Activated CD8-positive, alpha-beta memory T cell treated with anti-CD3 and anti-CD28 coated beads for 4 hours (primary cell): ENCODE results near the gene GALM.
"Not testable (repeated sequence)": the region's sequence is repeated elsewhere in the genome, so short reads cannot be mapped to it uniquely, and the experiment has no call there.

Experiments used
- DNase-seq, 2 donors: peaks; one replicate each; pipeline ENCODE4 v3.0.0-alpha.2; 2020; ENCODE audit warnings: low read depth in 2 of 2

GALM gene

GRCh38 chr2:38680868-38681267, 15.0 kb downstream of the GALM start:
- DNase-seq, result not testable (repeated sequence)

- DNase-seq, result no peak
Measured at GRCh38 chr2:38682008-38682575, 16.2 kb downstream of the GALM start.

- not testable (repeated sequence) for DNase-seq
Measured at GRCh38 chr2:38682620-38683019, 16.7 kb downstream of the GALM start.

- no peak for DNase-seq
Measured at GRCh38 chr2:38683766-38684165, 17.9 kb downstream of the GALM start.

- DNase-seq, result no peak
Measured at GRCh38 chr2:38685116-38685735, 19.3 kb downstream of the GALM start.

- DNase-seq, result no peak
Measured at GRCh38 chr2:38690499-38691420, 24.8 kb downstream of the GALM start.

- no peak for DNase-seq
Measured at GRCh38 chr2:38691994-38692393, 26.1 kb downstream of the GALM start.

GRCh38 chr2:38692636-38693318, 26.9 kb downstream of the GALM start:
- no peak for DNase-seq

GRCh38 chr2:38697116-38697840, 31.4 kb downstream of the GALM start:
- DNase-seq, result no peak

- no peak for DNase-seq
Measured at GRCh38 chr2:38698467-38699003, 32.6 kb downstream of the GALM start.

- DNase-seq, result no peak
Measured at GRCh38 chr2:38700113-38700785, 34.3 kb downstream of the GALM start.

GRCh38 chr2:38700881-38701458, 35.1 kb downstream of the GALM start:
- no peak for DNase-seq

GRCh38 chr2:38701542-38701941, 35.6 kb downstream of the GALM start:
- no peak for DNase-seq

GRCh38 chr2:38702413-38702812, 36.5 kb downstream of the GALM start:
- DNase-seq, result no peak

- not testable (repeated sequence) for DNase-seq
Measured at GRCh38 chr2:38703336-38703735, 37.4 kb downstream of the GALM start.

- no peak for DNase-seq
Measured at GRCh38 chr2:38704664-38705063, 38.8 kb downstream of the GALM start.

- no peak for DNase-seq
Measured at GRCh38 chr2:38706846-38707345, 41.0 kb downstream of the GALM start.

- not testable (repeated sequence) for DNase-seq
Measured at GRCh38 chr2:38708491-38708890, 42.6 kb downstream of the GALM start.

- DNase-seq, result no peak
Measured at GRCh38 chr2:38708900-38709566, 43.1 kb downstream of the GALM start.
